GM12801 (cell line): Measurements from ENCODE around the gene RBPMS2.

Experiments used
- TF ChIP-seq, protein P1 (sequence below): IDR thresholded peaks from one replicate; pipeline ENCODE4 v1.5.1; 2011; ENCODE audit warnings: control low read depth; ENCODE audit not compliant: insufficient read length; ENCODE audit errors: extremely low read depth

The RBPMS2 gene

DNA sequence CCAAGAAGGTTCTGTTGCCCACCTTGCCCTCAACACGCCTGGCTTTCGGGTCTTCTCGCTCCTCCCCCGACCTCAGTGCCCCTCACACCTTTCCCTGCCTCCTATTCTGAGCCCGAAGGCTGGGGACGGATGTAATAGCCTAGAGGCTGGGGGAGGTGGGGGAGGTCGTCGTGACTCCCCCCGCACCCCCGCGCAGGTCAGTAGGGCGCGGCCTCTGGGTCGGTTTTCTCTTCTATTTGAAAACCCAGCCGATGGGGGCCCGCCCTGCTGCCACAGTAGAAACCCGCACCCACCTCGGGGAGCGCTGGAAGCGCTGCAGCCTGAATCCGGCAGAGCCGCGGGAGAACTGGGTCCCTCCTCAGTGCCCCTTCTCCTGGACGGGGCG is 1.0 kb upstream of the RBPMS2 start:
- TF ChIP-seq, protein P1, sequence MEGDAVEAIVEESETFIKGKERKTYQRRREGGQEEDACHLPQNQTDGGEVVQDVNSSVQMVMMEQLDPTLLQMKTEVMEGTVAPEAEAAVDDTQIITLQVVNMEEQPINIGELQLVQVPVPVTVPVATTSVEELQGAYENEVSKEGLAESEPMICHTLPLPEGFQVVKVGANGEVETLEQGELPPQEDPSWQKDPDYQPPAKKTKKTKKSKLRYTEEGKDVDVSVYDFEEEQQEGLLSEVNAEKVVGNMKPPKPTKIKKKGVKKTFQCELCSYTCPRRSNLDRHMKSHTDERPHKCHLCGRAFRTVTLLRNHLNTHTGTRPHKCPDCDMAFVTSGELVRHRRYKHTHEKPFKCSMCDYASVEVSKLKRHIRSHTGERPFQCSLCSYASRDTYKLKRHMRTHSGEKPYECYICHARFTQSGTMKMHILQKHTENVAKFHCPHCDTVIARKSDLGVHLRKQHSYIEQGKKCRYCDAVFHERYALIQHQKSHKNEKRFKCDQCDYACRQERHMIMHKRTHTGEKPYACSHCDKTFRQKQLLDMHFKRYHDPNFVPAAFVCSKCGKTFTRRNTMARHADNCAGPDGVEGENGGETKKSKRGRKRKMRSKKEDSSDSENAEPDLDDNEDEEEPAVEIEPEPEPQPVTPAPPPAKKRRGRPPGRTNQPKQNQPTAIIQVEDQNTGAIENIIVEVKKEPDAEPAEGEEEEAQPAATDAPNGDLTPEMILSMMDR, result no peak

GRCh38 chr15:64774629-64775493 is 528 bp downstream of the RBPMS2 start:
- TF ChIP-seq, protein P1, result no peak

DNA sequence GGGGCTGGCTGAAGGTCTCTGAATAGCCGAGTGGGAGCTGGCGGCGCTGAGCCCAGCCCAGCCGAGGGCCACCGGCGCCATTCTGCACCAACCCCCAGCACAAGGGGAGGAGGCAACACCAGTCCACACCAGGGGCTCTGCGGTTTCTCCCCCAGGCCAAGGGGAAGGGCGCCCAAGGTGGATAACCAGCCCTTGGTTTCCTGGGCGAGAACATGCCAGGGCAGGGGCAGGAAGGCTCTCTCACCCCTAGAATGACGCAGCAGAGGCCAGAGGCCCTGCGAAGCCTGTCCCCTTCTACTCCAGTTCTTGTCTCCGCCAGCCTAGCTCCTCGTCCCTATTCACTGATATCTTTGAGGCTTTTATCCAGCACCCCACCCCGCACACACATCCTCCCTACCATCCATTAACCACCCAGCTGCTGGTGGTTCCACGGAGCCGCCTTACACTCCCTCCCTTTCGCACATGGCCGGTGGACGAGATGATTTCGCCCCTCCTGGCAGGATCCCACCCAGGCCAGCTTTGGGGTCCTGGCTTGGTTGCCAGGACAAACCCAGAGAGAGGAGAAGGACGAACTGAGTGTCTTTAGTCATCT is 1.3 kb downstream of the RBPMS2 start:
- TF ChIP-seq, protein P1, result no peak

DNA sequence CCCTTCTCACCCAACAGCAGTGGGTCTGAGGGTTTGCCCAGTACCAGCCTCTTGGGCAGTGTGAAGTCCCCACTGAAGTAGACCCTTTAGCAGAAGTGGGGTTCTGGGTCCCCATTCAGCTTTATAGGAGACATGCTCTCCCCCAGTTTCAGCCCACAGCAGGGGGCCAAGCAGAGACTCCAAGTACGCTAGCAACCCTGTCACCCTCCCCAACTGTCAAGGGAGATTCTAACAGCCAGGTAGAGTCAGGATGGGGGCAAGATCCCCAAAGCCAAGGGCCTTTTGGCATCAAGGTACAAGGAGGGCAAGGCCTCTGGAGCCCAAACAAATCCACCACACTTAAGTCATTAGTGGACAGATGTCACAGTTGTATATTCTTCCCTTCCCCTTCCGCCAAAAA is 1.8 kb downstream of the RBPMS2 start:
- TF ChIP-seq, protein P1, result no peak

GRCh38 chr15:64772964-64773363 is 2.4 kb downstream of the RBPMS2 start:
- TF ChIP-seq, protein P1, result no peak

DNA sequence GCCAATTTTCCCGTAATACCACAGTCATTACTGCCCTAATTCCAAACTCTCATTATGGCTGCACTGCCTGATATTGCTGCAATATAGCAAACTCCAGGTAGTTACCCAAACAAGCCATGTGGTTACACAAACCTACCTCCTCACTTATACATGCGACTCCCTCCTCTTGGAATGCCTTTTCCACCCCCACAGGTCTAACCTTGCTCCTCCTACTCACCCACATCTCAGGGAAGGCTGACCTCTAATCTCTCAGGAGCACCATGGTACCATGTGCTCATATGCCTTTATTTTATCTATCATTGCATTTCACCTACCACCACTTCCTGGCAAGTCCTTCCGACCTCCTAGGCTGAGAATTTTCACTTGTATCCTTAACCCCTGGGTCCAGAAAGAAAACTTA is 2.9 kb downstream of the RBPMS2 start:
- TF ChIP-seq, protein P1, result no peak

DNA sequence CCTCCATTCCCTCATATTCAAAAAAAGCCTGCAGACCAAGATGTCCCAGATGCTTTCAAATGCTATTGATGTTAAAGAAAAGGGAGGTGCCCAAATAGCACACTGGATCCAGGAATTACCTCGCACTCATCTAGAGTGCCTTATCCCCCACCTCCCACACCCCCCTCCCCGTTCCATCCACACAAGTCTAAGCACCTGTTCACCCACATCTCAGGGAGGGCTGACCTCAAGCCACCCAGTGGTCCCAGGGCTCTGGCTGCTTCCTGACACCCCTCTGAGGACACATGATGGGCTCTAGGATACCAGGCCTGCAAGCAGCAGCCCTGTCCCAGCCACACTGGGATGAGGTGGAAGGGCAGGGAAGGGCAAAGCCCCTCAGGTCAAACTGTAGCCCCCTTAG is 4.8 kb downstream of the RBPMS2 start:
- TF ChIP-seq, protein P1, result no peak
